ENCODE measurements around the gene RD3L. TPM values are rescaled to one million over a fixed set of nuclear protein-coding genes. Genes with fewer than 3 reads are reported as not detected.
A peak's percentile ranks its signal among the peaks of the same experiment; 100 is the strongest.

The RD3L gene
- total and polyA plus RNA-seq, 2 experiments from 2014 or later: not detected

- TF ChIP-seq REST (IDR thresholded peaks at IDR 0.05; ENCODE audit: unreplicated experiment): no peak
- no peak for TF ChIP-seq CTCF (conservative IDR thresholded peaks at IDR 0.05; ENCODE audit: low read depth in 2 of 2)
- TF ChIP-seq ETS1 (IDR thresholded peaks at IDR 0.05): no peak
- TF ChIP-seq EZH2 (IDR thresholded peaks at IDR 0.05; ENCODE audit: low read depth, unreplicated experiment): no peak
Measured at GRCh38 chr14:103915616-103916015, 26.7 kb downstream of the RD3L start (continued).

GRCh38 chr14:103910984-103911383 is 31.3 kb downstream of the RD3L start:
- Mint-ChIP-seq H3K4me3 (no peak overlapping the region), H3K27me3 (ENCODE audit: insufficient read depth, low read depth, poor library complexity) (peaks cover 2% of the 10 kb centered on the region), H3K4me1 (peaks cover 6% of the 10 kb centered on the region), H3K9me3 (no peaks in the 10 kb centered on the region), H3K27ac (no peak overlapping the region), H3K36me3 (ENCODE audit: low read depth) (peaks cover 28% of the 10 kb centered on the region; the same call in 2 of the 3 replicates)
- Histone ChIP-seq H3K9me2 (ENCODE audit: insufficient read depth) (no peaks in the 10 kb centered on the region), H3F3A (replicated peaks; ENCODE audit: low read depth) (0 out of 2 replicates have a peak, but pooled peaks cover 6% of the 10 kb centered on the region), H3K79me2 (replicated peaks; ENCODE audit: insufficient read depth) (peaks cover 9% of the 10 kb centered on the region; the same call in 1 of the 2 replicates), H3K36me3 (ENCODE audit: insufficient read depth) (peaks cover 17% of the 10 kb centered on the region), H2AFZ (no peak overlapping the region), H3K4me3 (no peak overlapping the region), H3K27me3 (ENCODE audit: insufficient read depth) (no peaks in the 10 kb centered on the region), H3K4me2 (no peak overlapping the region), H4K20me1 (replicated peaks; ENCODE audit: insufficient read depth) (0 out of 2 replicates have a peak, but pooled peaks cover 9% of the 10 kb centered on the region), H3K27ac (ENCODE audit: low read depth) (0 out of 2 replicates have a peak overlapping the region, but pooled peaks have one; percentile 19), H3K4me1 (ENCODE audit: insufficient read depth) (peaks cover 4% of the 10 kb centered on the region; the same call in 1 of the 2 replicates)
- no peak for ATAC-seq
- DNase-seq (ENCODE audit: low spot score): no peak
- TF ChIP-seq ZNF462 (CRISPR knock-in tag; IDR thresholded peaks at IDR 0.05) (no peak), NANOG (IDR thresholded peaks at IDR 0.05; ENCODE audit: borderline replicate concordance) (no peak), CREB1 (CRISPR knock-in tag; IDR thresholded peaks at IDR 0.05; ENCODE audit: low read depth) (no peak), STAT1 (IDR thresholded peaks at IDR 0.05; ENCODE audit: unreplicated experiment) (no peak), EZH2phosphoT487 (IDR thresholded peaks at IDR 0.05; ENCODE audit: unreplicated experiment) (no peak), POLR2AphosphoS5 (IDR thresholded peaks at IDR 0.05; ENCODE audit: low read depth) (no peak)

All from GM23338 (cell line).